ENCODE data around the gene DAZ4. TPM values are rescaled to one million over a fixed set of nuclear protein-coding genes. Genes with fewer than 3 reads are reported as not detected.

DAZ4 gene
- polyA plus RNA-seq, 1 of the 3 experiments (the other 2 are of a cell fraction), result not detected

Other genes with a start within 250 kb of the DAZ4 start
- not detected in 2 replicates for gene BPY2B, start 215.9 kb upstream of the DAZ4 start, polyA plus RNA-seq (2012; rRNA removed)
- gene DAZ3, start 20.5 kb upstream of the DAZ4 start, polyA plus RNA-seq (2012; rRNA removed), result not detected in 2 replicates
- not detected in 2 replicates for gene BPY2C, start 218.2 kb downstream of the DAZ4 start, polyA plus RNA-seq (2012; rRNA removed)

All from SK-N-SH (cell line).